HCT116 (cell line): ENCODE data around the gene SEMA5A. TPM values are rescaled to one million over a fixed set of nuclear protein-coding genes. Genes with fewer than 3 reads are reported as not detected.

Experiments used
- ATAC-seq: fragments of 200-7000 bp; cut with Tn5 transposase; 2 replicates; pipeline ENCODE4 v1.9.1; 2020; ENCODE audit warnings: mild to moderate bottlenecking, moderate library complexity
- BruUV-seq: library from RNA; stranded (reverse); fragments of 400-500 nt; replicated peaks from 2 replicates; lab custom pipeline; 2021; lab: Mats Ljungman, UMichigan
- CTCF ChIA-PET: fragments of 300-600 bp; sonication (Branson Sonifier 250); formaldehyde crosslinking; loops from one replicate; lab custom pipeline; 2021; ENCODE audit warnings: antibody characterized with exemption; lab: Charles Lee
- POLR2A ChIA-PET: fragments of 300-600, 350-600 bp; sonication (Branson Sonifier 250); formaldehyde crosslinking; loops from one replicate; lab custom pipeline; 2021; ENCODE audit warnings: antibody characterized with exemption; lab: Charles Lee
- RAD21 ChIA-PET, 2 experiments: fragments of 300-600 bp; sonication (Branson Sonifier 250); formaldehyde crosslinking; loops; one replicate each; lab custom pipeline; 2023; ENCODE audit warnings: low total read pairs in 2 of 2; ENCODE audit not compliant: uncharacterized antibody in 2 of 2, unreplicated experiment in 2 of 2, low non-redundant PET in 1 of 2; lab: Charles Lee
- DNase-seq: peaks from one replicate; pipeline ENCODE4 v3.0.0-alpha.2; 2010; ENCODE audit warnings: low read depth, low spot score
- H2AFZ ChIP-seq: fragments of 200-600 bp; shearing (Covaris generic), sonication (generic); 2 replicates; pipeline ENCODE4 v1.6.1; 2017; ENCODE audit warnings: low read depth, mixed run types, mixed read lengths, antibody characterized with exemption, low read length; ENCODE audit not compliant: poor library complexity, severe bottlenecking
- H3K27ac ChIP-seq: 2 replicates; pipeline ENCODE4 v1.5.1; 2012; ENCODE audit warnings: low read depth, low read length
- H3K27me3 ChIP-seq: fragments of 200-600 bp; sonication (generic); 2 replicates; pipeline ENCODE4 v1.6.1; 2016; ENCODE audit warnings: mixed run types, low read length, mixed read lengths; ENCODE audit not compliant: insufficient read depth
- H3K36me3 ChIP-seq, 2 experiments: fragments of 200-500 bp in 1 of 2; fragments of 200-600 bp in 1 of 2; sonication (Bioruptor generic) in 1 of 2; sonication (generic) in 1 of 2; 2 replicates each; pipeline versions ENCODE4 v1.5.1 to v1.6.1; 2014 to 2016; ENCODE audit warnings: low read length in 2 of 2, inconsistent platforms in 1 of 2, mixed read lengths in 1 of 2, mixed run types in 1 of 2; ENCODE audit not compliant: insufficient read depth in 2 of 2, control insufficient read depth in 1 of 2
- H3K4me1 ChIP-seq, 2 experiments: fragments of 200-600 bp in 1 of 2; sonication (generic) in 1 of 2; 2 replicates each; pipeline versions ENCODE4 v1.5.1 to v1.6.1; 2012 to 2017; ENCODE audit warnings: low read length in 2 of 2, inconsistent platforms in 1 of 2, mild to moderate bottlenecking in 1 of 2, mixed read lengths in 1 of 2, mixed run types in 1 of 2, moderate library complexity in 1 of 2; ENCODE audit not compliant: insufficient read depth in 2 of 2, control insufficient read depth in 1 of 2
- H3K4me2 ChIP-seq: fragments of 200-600 bp; sonication (generic); 2 replicates; pipeline ENCODE4 v1.6.1; 2017; ENCODE audit warnings: mixed run types, low read length, mixed read lengths
- H3K4me3 ChIP-seq, 2 experiments: fragments of 200-600 bp in 1 of 2; sonication (generic) in 1 of 2; replicated peaks in 1 of 2; 2 replicates each; pipeline ENCODE4 v1.5.1; 2011 to 2016; ENCODE audit warnings: low read length in 2 of 2, control low read depth in 1 of 2, low read depth in 1 of 2, mild to moderate bottlenecking in 1 of 2, mixed read lengths in 1 of 2, mixed run types in 1 of 2
- H3K79me2 ChIP-seq: fragments of 200-600 bp; sonication (generic); 2 replicates; pipeline ENCODE4 v1.6.1; 2017; ENCODE audit warnings: mild to moderate bottlenecking, mixed run types, low read length, moderate library complexity, mixed read lengths; ENCODE audit not compliant: insufficient read depth
- H3K9ac ChIP-seq: fragments of 200-600 bp; sonication (generic); 2 replicates; pipeline ENCODE4 v1.6.1; 2016; ENCODE audit warnings: low read length, mixed read lengths
- H3K9me2 ChIP-seq: fragments of 200-600 bp; sonication (generic), shearing (Covaris generic); 2 replicates; pipeline ENCODE4 v1.6.1; 2017; ENCODE audit warnings: mixed run types, mild to moderate bottlenecking, moderate library complexity; ENCODE audit not compliant: insufficient read depth
- H3K9me3 ChIP-seq, 2 experiments: fragments of 200-500 bp in 1 of 2; fragments of 200-600 bp in 1 of 2; sonication (Bioruptor generic) in 1 of 2; sonication (generic) in 1 of 2; 2 replicates each; pipeline ENCODE4 v1.6.1; 2014 to 2017; ENCODE audit warnings: low read length in 2 of 2, mixed read lengths in 2 of 2, inconsistent platforms in 1 of 2, low read depth in 1 of 2, mild to moderate bottlenecking in 1 of 2, mixed run types in 1 of 2, moderate library complexity in 1 of 2; ENCODE audit not compliant: control insufficient read depth in 1 of 2, insufficient read depth in 1 of 2
- H4K20me1 ChIP-seq: fragments of 200-600 bp; sonication (generic), shearing (Covaris generic); 2 replicates; pipeline ENCODE4 v1.6.1; 2017; ENCODE audit warnings: mixed run types, mild to moderate bottlenecking, moderate library complexity; ENCODE audit not compliant: insufficient read depth
- CBX3 ChIP-seq: IDR thresholded peaks from 2 replicates; pipeline ENCODE4 v1.6.1; 2012; ENCODE audit warnings: low read depth
- EGR1 ChIP-seq: IDR thresholded peaks from 2 replicates; pipeline ENCODE4 v1.6.1; 2012; ENCODE audit warnings: low read depth
- ELF1 ChIP-seq: IDR thresholded peaks from 2 replicates; pipeline ENCODE4 v1.6.1; 2012; ENCODE audit warnings: low read depth, borderline replicate concordance
- EZH2 ChIP-seq: fragments of 200-600 bp; sonication (generic); IDR thresholded peaks from 2 replicates; pipeline ENCODE4 v1.6.1; 2017; ENCODE audit warnings: antibody characterized with exemption, mixed run types
- EZH2phosphoT487 ChIP-seq: fragments of 200-600 bp; IDR thresholded peaks from 2 replicates; pipeline ENCODE4 v1.6.1; 2018; ENCODE audit warnings: antibody characterized with exemption, borderline replicate concordance
- FOSL1 ChIP-seq: IDR thresholded peaks from 2 replicates; pipeline ENCODE4 v1.6.1; 2012; ENCODE audit warnings: low read depth
- JUND ChIP-seq: IDR thresholded peaks from 2 replicates; pipeline ENCODE4 v1.6.1; 2012
- POLR2A ChIP-seq: IDR thresholded peaks from 2 replicates; pipeline ENCODE4 v1.7.0; 2011; ENCODE audit warnings: borderline replicate concordance; ENCODE audit not compliant: insufficient read depth, insufficient read length; ENCODE audit errors: extremely low read depth
- RAD21 ChIP-seq: IDR thresholded peaks from 2 replicates; pipeline ENCODE4 v1.6.1; 2012; ENCODE audit warnings: low read depth, mild to moderate bottlenecking
- SIN3A ChIP-seq: IDR thresholded peaks from 2 replicates; pipeline ENCODE4 v1.6.1; 2012; ENCODE audit warnings: low read depth
- SP1 ChIP-seq: IDR thresholded peaks from 2 replicates; pipeline ENCODE4 v1.6.1; 2012; ENCODE audit warnings: low read depth
- SRF ChIP-seq: IDR thresholded peaks from 2 replicates; pipeline ENCODE4 v1.6.1; 2012; ENCODE audit warnings: low read depth
- TCF7L2 ChIP-seq: IDR thresholded peaks from 2 replicates; pipeline ENCODE4 v1.7.0; 2011; ENCODE audit warnings: borderline replicate concordance, inconsistent platforms; ENCODE audit not compliant: insufficient read depth, insufficient read length; ENCODE audit errors: extremely low read depth
- YY1 ChIP-seq: IDR thresholded peaks from 2 replicates; pipeline ENCODE4 v1.6.1; 2011; ENCODE audit warnings: low read length, low read depth, moderate library complexity, mild to moderate bottlenecking; ENCODE audit not compliant: insufficient replicate concordance; ENCODE audit errors: extremely low read depth
- ZFX ChIP-seq: fragments of 450-650 bp; IDR thresholded peaks from 2 replicates; pipeline ENCODE4 v1.6.1; 2017
- ZNF274 ChIP-seq: fragments of 200-500 bp; sonication (Bioruptor generic); IDR thresholded peaks from 2 replicates; pipeline ENCODE4 v1.6.1; 2014; ENCODE audit warnings: mild to moderate bottlenecking, low read depth, low read length, inconsistent platforms
- intact Hi-C: fragments of 100-400 bp; cut with micrococcal nuclease; formaldehyde crosslinking; loops from 2 replicates; pipeline ENCODE4 v1.10.0; 2022
- total RNA-seq: library from RNA; stranded (reverse); gene quantifications from one replicate; pipeline ENCODE4 v1.2.1, GENCODE V29; 2021; ENCODE audit not compliant: unreplicated experiment
- TF ChIP-seq, protein P1 (sequence below): IDR thresholded peaks from 2 replicates; pipeline ENCODE4 v1.6.1; 2011; ENCODE audit warnings: mild to moderate bottlenecking, low read length, moderate library complexity; ENCODE audit not compliant: insufficient replicate concordance; ENCODE audit errors: extremely low read depth
- TF ChIP-seq, protein P2 (sequence below): IDR thresholded peaks from 2 replicates; pipeline ENCODE4 v1.6.1; 2012; ENCODE audit warnings: low read depth
- TF ChIP-seq, protein P3 (sequence below), 3 experiments: fragments of 200-600 bp in 1 of 3; sonication (generic) in 1 of 3; IDR thresholded peaks in 2 of 3; conservative IDR thresholded peaks in 1 of 3; 2 replicates each; pipeline ENCODE4 v1.5.1; 2012 to 2017; ENCODE audit warnings: low read depth in 2 of 3, low read length in 2 of 3, antibody characterized with exemption in 1 of 3, borderline replicate concordance in 1 of 3, control low read depth in 1 of 3, mild to moderate bottlenecking in 1 of 3, mixed read lengths in 1 of 3, mixed run types in 1 of 3, moderate library complexity in 1 of 3; ENCODE audit not compliant: insufficient read depth in 1 of 3
- TF ChIP-seq, protein P4 (sequence below): IDR thresholded peaks from 2 replicates; pipeline ENCODE4 v1.6.1; 2012

SEMA5A gene
- total RNA-seq, 1 experiment from 2014 or later: 0.02 TPM

DNA sequence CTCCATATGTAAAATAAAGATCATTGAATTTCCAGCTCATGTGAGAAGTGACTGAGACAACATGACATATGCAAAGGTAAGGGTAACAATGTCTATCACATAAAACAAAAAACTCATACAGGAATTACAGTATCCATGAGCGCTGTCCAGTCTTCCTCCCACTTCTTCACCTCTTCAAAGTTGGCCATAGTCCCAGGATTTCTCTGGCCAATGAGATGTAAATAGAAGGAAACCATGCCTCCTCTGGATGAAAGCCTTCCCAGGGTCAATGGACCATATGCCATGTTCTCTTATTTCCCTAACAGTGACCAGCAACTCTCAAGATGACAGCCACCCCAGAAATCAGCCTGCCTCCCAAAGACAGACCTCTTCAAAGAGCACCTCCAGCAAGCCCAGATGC, 75.5 kb downstream of the SEMA5A start:
- Histone ChIP-seq H3K4me1 (no peaks in the 10 kb centered on the region), H3K9me2 (no peaks in the 10 kb centered on the region), H3K9ac (no peak overlapping the region), H4K20me1 (no peaks in the 10 kb centered on the region), H3K27me3 (no peaks in the 10 kb centered on the region), H3K4me3 (no peak overlapping the region), H3K36me3 (no peaks in the 10 kb centered on the region), H3K9me3 (peaks cover 0 to 22% of the 10 kb centered on the region in 2 experiments; a peak in 2 of 4 replicates), H3K27ac (no peak overlapping the region), H3K4me2 (no peak overlapping the region), H2AFZ (no peak overlapping the region), H3K79me2 (no peaks in the 10 kb centered on the region)
- RAD21 ChIA-PET: no interaction called here
- DNase-seq (no peak), ATAC-seq (no peak)
- BruUV-seq: no TSS peak
- CTCF ChIA-PET: no interaction called here
- POLR2A ChIA-PET: no interaction called here
- TF ChIP-seq EZH2 (no peak), ELF1 (no peak), CBX3 (no peak), SP1 (no peak), EGR1 (no peak), JUND (no peak), POLR2A (no peak), FOSL1 (no peak), EZH2phosphoT487 (no peak), SIN3A (no peak), ZNF274 (no peak), RAD21 (no peak), ZFX (no peak), SRF (no peak), YY1 (no peak), TCF7L2 (no peak)
- TF ChIP-seq, protein P1, sequence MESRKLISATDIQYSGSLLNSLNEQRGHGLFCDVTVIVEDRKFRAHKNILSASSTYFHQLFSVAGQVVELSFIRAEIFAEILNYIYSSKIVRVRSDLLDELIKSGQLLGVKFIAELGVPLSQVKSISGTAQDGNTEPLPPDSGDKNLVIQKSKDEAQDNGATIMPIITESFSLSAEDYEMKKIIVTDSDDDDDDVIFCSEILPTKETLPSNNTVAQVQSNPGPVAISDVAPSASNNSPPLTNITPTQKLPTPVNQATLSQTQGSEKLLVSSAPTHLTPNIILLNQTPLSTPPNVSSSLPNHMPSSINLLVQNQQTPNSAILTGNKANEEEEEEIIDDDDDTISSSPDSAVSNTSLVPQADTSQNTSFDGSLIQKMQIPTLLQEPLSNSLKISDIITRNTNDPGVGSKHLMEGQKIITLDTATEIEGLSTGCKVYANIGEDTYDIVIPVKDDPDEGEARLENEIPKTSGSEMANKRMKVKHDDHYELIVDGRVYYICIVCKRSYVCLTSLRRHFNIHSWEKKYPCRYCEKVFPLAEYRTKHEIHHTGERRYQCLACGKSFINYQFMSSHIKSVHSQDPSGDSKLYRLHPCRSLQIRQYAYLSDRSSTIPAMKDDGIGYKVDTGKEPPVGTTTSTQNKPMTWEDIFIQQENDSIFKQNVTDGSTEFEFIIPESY: no peak
- TF ChIP-seq, protein P2, sequence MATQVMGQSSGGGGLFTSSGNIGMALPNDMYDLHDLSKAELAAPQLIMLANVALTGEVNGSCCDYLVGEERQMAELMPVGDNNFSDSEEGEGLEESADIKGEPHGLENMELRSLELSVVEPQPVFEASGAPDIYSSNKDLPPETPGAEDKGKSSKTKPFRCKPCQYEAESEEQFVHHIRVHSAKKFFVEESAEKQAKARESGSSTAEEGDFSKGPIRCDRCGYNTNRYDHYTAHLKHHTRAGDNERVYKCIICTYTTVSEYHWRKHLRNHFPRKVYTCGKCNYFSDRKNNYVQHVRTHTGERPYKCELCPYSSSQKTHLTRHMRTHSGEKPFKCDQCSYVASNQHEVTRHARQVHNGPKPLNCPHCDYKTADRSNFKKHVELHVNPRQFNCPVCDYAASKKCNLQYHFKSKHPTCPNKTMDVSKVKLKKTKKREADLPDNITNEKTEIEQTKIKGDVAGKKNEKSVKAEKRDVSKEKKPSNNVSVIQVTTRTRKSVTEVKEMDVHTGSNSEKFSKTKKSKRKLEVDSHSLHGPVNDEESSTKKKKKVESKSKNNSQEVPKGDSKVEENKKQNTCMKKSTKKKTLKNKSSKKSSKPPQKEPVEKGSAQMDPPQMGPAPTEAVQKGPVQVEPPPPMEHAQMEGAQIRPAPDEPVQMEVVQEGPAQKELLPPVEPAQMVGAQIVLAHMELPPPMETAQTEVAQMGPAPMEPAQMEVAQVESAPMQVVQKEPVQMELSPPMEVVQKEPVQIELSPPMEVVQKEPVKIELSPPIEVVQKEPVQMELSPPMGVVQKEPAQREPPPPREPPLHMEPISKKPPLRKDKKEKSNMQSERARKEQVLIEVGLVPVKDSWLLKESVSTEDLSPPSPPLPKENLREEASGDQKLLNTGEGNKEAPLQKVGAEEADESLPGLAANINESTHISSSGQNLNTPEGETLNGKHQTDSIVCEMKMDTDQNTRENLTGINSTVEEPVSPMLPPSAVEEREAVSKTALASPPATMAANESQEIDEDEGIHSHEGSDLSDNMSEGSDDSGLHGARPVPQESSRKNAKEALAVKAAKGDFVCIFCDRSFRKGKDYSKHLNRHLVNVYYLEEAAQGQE: no peak
- TF ChIP-seq, protein P3, sequence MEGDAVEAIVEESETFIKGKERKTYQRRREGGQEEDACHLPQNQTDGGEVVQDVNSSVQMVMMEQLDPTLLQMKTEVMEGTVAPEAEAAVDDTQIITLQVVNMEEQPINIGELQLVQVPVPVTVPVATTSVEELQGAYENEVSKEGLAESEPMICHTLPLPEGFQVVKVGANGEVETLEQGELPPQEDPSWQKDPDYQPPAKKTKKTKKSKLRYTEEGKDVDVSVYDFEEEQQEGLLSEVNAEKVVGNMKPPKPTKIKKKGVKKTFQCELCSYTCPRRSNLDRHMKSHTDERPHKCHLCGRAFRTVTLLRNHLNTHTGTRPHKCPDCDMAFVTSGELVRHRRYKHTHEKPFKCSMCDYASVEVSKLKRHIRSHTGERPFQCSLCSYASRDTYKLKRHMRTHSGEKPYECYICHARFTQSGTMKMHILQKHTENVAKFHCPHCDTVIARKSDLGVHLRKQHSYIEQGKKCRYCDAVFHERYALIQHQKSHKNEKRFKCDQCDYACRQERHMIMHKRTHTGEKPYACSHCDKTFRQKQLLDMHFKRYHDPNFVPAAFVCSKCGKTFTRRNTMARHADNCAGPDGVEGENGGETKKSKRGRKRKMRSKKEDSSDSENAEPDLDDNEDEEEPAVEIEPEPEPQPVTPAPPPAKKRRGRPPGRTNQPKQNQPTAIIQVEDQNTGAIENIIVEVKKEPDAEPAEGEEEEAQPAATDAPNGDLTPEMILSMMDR (IDR thresholded peaks at IDR 0.05 in 2 of 3, conservative IDR thresholded peaks at IDR 0.05 in 1 of 3; ENCODE audit: borderline replicate concordance in 1 of 3, insufficient read depth in 1 of 3, low read depth in 2 of 3, low read length in 2 of 3): no peak
- TF ChIP-seq, protein P4, sequence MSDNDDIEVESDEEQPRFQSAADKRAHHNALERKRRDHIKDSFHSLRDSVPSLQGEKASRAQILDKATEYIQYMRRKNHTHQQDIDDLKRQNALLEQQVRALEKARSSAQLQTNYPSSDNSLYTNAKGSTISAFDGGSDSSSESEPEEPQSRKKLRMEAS: no peak
- intact Hi-C loops: no loop called here
